ENCODE measurements around the gene SNRPD2. TPM values are rescaled to one million over a fixed set of nuclear protein-coding genes. Genes with fewer than 3 reads are reported as not detected.

The SNRPD2 gene
- total RNA-seq, 1 donor from 2014 or later: 471 TPM

GRCh38 chr19:45715139-45715538 is 23.4 kb upstream of the SNRPD2 start:
- DNase-seq (ENCODE audit: extremely low spot score, unreplicated experiment): no peak
- Mint-ChIP-seq H3K9me3 (no peaks in the 10 kb centered on the region), H3K4me3 (no peak overlapping the region), H3K36me3 (peaks cover 12% of the 10 kb centered on the region), H3K27me3 (no peaks in the 10 kb centered on the region), H3K4me1 (ENCODE audit: unreplicated experiment) (peaks cover 38% of the 10 kb centered on the region), H3K27ac (no peak overlapping the region)
- TF ChIP-seq CTCF (conservative IDR thresholded peaks at IDR 0.05): no peak

GRCh38 chr19:45713141-45713540 is 21.4 kb upstream of the SNRPD2 start:
- no peaks in the 10 kb centered on the region for H3K27me3 Mint-ChIP-seq
- no peaks in the 10 kb centered on the region for H3K9me3 Mint-ChIP-seq
- DNase-seq (ENCODE audit: extremely low spot score, unreplicated experiment): no peak
- no peak overlapping the region for H3K4me3 Mint-ChIP-seq
- H3K4me1 Mint-ChIP-seq (ENCODE audit: unreplicated experiment): peaks cover 31% of the 10 kb centered on the region
- TF ChIP-seq CTCF (conservative IDR thresholded peaks at IDR 0.05): no peak
- peaks cover 5% of the 10 kb centered on the region for H3K36me3 Mint-ChIP-seq
- H3K27ac Mint-ChIP-seq: no peak overlapping the region

GRCh38 chr19:45712699-45713067 is 20.9 kb upstream of the SNRPD2 start:
- peaks cover 5% of the 10 kb centered on the region for H3K36me3 Mint-ChIP-seq
- H3K4me3 Mint-ChIP-seq: no peak overlapping the region
- H3K27me3 Mint-ChIP-seq: no peaks in the 10 kb centered on the region
- DNase-seq (ENCODE audit: extremely low spot score, unreplicated experiment): no peak
- peaks cover 28% of the 10 kb centered on the region for H3K4me1 Mint-ChIP-seq (ENCODE audit: unreplicated experiment)
- no peak for TF ChIP-seq CTCF (conservative IDR thresholded peaks at IDR 0.05)
- no peak overlapping the region for H3K27ac Mint-ChIP-seq
- H3K9me3 Mint-ChIP-seq: no peaks in the 10 kb centered on the region

GRCh38 chr19:45711851-45712698 is 20.3 kb upstream of the SNRPD2 start:
- no peak overlapping the region for H3K4me3 Mint-ChIP-seq
- H3K27ac Mint-ChIP-seq: no peak overlapping the region
- H3K36me3 Mint-ChIP-seq: peaks cover 5% of the 10 kb centered on the region
- DNase-seq (ENCODE audit: extremely low spot score, unreplicated experiment): no peak
- H3K4me1 Mint-ChIP-seq (ENCODE audit: unreplicated experiment): peaks cover 22% of the 10 kb centered on the region
- TF ChIP-seq CTCF (conservative IDR thresholded peaks at IDR 0.05): no peak
- H3K9me3 Mint-ChIP-seq: no peaks in the 10 kb centered on the region
- no peaks in the 10 kb centered on the region for H3K27me3 Mint-ChIP-seq

- Mint-ChIP-seq H3K36me3 (peaks cover 5% of the 10 kb centered on the region), H3K27ac (peak overlapping the region; percentile 43)
- no peak for DNase-seq (ENCODE audit: extremely low spot score, unreplicated experiment)
Measured at GRCh38 chr19:45710356-45711130, 18.8 kb upstream of the SNRPD2 start.

More at GRCh38 chr19:45710356-45711130, 18.8 kb upstream of the SNRPD2 start:
- TF ChIP-seq CTCF (conservative IDR thresholded peaks at IDR 0.05): no peak
- Mint-ChIP-seq H3K9me3 (no peaks in the 10 kb centered on the region), H3K4me3 (no peak overlapping the region), H3K27me3 (no peaks in the 10 kb centered on the region), H3K4me1 (ENCODE audit: unreplicated experiment) (peaks cover 11% of the 10 kb centered on the region)

All from type B pancreatic cell (in vitro differentiated cells).